ENCODE results near the gene PSMD1. TPM values are rescaled to one million over a fixed set of nuclear protein-coding genes. Genes with fewer than 3 reads are reported as not detected.

PSMD1 gene
- total and polyA plus RNA-seq, 2 experiments from 2014 or later, result 148 to 177 TPM

DNA sequence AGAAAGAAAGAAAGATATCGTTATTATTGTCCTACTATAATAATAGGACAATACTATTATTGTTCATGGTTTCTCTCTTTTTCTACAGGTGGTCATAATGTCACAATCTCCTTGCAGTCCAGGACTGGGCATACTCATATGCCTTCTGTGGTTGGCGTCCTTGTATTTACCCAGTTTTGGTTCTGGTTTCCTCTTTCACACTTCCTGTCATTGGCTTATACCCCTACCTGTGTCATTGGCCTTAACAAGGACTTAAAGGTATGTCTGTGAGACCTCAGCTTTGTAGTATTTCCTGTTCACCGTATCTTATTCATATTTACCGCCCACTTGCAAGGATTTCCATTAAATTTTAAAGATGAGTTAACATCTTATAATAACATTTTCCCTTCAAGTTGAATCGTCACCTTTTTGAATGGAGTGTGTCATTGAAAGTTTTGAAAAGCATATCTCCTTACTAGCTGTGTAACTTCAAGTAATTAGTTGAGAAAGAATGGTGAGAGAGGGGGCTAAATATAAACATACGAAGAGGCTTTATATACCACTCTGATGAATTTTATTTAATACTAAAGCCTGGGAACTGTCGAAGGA lies 104.7 kb downstream of the PSMD1 start (continued):
- TF ChIP-seq, protein P1, sequence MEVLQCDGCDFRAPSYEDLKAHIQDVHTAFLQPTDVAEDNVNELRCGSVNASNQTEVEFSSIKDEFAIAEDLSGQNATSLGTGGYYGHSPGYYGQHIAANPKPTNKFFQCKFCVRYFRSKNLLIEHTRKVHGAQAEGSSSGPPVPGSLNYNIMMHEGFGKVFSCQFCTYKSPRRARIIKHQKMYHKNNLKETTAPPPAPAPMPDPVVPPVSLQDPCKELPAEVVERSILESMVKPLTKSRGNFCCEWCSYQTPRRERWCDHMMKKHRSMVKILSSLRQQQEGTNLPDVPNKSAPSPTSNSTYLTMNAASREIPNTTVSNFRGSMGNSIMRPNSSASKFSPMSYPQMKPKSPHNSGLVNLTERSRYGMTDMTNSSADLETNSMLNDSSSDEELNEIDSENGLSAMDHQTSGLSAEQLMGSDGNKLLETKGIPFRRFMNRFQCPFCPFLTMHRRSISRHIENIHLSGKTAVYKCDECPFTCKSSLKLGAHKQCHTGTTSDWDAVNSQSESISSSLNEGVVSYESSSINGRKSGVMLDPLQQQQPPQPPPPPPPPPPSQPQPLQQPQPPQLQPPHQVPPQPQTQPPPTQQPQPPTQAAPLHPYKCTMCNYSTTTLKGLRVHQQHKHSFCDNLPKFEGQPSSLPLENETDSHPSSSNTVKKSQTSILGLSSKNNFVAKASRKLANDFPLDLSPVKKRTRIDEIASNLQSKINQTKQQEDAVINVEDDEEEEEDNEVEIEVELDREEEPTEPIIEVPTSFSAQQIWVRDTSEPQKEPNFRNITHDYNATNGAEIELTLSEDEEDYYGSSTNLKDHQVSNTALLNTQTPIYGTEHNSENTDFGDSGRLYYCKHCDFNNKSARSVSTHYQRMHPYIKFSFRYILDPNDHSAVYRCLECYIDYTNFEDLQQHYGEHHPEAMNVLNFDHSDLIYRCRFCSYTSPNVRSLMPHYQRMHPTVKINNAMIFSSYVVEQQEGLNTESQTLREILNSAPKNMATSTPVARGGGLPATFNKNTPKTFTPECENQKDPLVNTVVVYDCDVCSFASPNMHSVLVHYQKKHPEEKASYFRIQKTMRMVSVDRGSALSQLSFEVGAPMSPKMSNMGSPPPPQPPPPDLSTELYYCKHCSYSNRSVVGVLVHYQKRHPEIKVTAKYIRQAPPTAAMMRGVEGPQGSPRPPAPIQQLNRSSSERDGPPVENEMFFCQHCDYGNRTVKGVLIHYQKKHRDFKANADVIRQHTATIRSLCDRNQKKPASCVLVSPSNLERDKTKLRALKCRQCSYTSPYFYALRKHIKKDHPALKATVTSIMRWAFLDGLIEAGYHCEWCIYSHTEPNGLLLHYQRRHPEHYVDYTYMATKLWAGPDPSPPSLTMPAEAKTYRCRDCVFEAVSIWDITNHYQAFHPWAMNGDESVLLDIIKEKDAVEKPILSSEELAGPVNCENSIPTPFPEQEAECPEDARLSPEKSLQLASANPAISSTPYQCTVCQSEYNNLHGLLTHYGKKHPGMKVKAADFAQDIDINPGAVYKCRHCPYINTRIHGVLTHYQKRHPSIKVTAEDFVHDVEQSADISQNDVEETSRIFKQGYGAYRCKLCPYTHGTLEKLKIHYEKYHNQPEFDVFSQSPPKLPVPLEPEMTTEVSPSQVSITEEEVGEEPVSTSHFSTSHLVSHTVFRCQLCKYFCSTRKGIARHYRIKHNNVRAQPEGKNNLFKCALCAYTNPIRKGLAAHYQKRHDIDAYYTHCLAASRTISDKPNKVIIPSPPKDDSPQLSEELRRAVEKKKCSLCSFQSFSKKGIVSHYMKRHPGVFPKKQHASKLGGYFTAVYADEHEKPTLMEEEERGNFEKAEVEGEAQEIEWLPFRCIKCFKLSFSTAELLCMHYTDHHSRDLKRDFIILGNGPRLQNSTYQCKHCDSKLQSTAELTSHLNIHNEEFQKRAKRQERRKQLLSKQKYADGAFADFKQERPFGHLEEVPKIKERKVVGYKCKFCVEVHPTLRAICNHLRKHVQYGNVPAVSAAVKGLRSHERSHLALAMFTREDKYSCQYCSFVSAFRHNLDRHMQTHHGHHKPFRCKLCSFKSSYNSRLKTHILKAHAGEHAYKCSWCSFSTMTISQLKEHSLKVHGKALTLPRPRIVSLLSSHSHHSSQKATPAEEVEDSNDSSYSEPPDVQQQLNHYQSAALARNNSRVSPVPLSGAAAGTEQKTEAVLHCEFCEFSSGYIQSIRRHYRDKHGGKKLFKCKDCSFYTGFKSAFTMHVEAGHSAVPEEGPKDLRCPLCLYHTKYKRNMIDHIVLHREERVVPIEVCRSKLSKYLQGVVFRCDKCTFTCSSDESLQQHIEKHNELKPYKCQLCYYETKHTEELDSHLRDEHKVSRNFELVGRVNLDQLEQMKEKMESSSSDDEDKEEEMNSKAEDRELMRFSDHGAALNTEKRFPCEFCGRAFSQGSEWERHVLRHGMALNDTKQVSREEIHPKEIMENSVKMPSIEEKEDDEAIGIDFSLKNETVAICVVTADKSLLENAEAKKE (CRISPR knock-in tag; IDR thresholded peaks at IDR 0.05), result no peak

DNA sequence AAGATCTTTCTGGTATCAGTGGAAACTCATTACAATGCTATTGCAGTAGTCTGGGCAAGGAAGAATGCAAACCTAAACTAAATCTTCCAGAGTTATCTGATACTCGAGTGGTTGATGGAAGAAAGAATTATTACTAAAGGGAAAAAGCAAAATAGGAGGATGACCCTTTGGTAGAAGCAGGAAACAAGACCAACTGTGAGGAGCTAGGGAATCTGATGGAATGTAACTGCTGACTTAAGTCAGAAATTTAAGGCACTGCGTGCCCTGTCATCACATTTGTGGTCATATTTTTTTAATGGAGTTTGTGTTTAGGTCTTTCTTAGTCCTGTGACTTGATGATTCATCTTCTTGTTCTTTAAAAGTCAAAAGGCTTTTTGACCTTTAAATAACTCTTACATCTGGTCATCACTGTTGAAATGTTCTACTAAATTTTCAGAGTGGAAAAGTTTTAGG lies 105.2 kb downstream of the PSMD1 start:
- no peak for DNase-seq (ENCODE audit: low spot score)
- H3K27me3 Mint-ChIP-seq (ENCODE audit: insufficient read depth, low read depth, poor library complexity), result no peaks in the 10 kb centered on the region
- no peaks in the 10 kb centered on the region for H3K27me3 ChIP-seq (ENCODE audit: insufficient read depth)
- H4K20me1 ChIP-seq (replicated peaks; ENCODE audit: insufficient read depth), result no peaks in the 10 kb centered on the region
- no peak overlapping the region for H3K4me3 Mint-ChIP-seq
- H3K79me2 ChIP-seq (replicated peaks; ENCODE audit: insufficient read depth), result no peaks in the 10 kb centered on the region
- H3K4me1 ChIP-seq (ENCODE audit: insufficient read depth), result peaks cover 35% of the 10 kb centered on the region
- H3K27ac ChIP-seq (ENCODE audit: low read depth), result peak overlapping the region; percentile 27
- peaks cover 36% of the 10 kb centered on the region for H3K36me3 Mint-ChIP-seq (ENCODE audit: low read depth)
- H3K27ac Mint-ChIP-seq, result peak overlapping the region; percentile 25
- peaks cover 12% of the 10 kb centered on the region; the same call in 1 of the 2 replicates for H3K36me3 ChIP-seq (ENCODE audit: insufficient read depth)
- H3K4me2 ChIP-seq, result 0 out of 2 replicates have a peak overlapping the region, but pooled peaks have one; percentile 39
- H3K9me2 ChIP-seq (ENCODE audit: insufficient read depth), result no peaks in the 10 kb centered on the region
- H3F3A ChIP-seq (replicated peaks; ENCODE audit: low read depth), result no peaks in the 10 kb centered on the region; the same call in 1 of the 2 replicates
- ATAC-seq, result no peak
- H3K4me3 ChIP-seq, result no peak overlapping the region
- no peak overlapping the region for H2AFZ ChIP-seq
- H3K9me3 Mint-ChIP-seq, result no peaks in the 10 kb centered on the region
- H3K4me1 Mint-ChIP-seq, result peaks cover 20% of the 10 kb centered on the region; the same call in 2 of the 3 replicates
- TF ChIP-seq ZNF331 (CRISPR knock-in tag; IDR thresholded peaks at IDR 0.05; ENCODE audit: low read depth) (no peak), JUNB (IDR thresholded peaks at IDR 0.05; ENCODE audit: unreplicated experiment) (no peak), ZNF114 (CRISPR knock-in tag; IDR thresholded peaks at IDR 0.05) (no peak), CREB1 (CRISPR knock-in tag; IDR thresholded peaks at IDR 0.05; ENCODE audit: low read depth) (no peak), EZH2phosphoT487 (IDR thresholded peaks at IDR 0.05; ENCODE audit: unreplicated experiment) (no peak)
- TF ChIP-seq, protein P1 (CRISPR knock-in tag; IDR thresholded peaks at IDR 0.05), result no peak
- TF ChIP-seq, protein P2, sequence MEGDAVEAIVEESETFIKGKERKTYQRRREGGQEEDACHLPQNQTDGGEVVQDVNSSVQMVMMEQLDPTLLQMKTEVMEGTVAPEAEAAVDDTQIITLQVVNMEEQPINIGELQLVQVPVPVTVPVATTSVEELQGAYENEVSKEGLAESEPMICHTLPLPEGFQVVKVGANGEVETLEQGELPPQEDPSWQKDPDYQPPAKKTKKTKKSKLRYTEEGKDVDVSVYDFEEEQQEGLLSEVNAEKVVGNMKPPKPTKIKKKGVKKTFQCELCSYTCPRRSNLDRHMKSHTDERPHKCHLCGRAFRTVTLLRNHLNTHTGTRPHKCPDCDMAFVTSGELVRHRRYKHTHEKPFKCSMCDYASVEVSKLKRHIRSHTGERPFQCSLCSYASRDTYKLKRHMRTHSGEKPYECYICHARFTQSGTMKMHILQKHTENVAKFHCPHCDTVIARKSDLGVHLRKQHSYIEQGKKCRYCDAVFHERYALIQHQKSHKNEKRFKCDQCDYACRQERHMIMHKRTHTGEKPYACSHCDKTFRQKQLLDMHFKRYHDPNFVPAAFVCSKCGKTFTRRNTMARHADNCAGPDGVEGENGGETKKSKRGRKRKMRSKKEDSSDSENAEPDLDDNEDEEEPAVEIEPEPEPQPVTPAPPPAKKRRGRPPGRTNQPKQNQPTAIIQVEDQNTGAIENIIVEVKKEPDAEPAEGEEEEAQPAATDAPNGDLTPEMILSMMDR (conservative IDR thresholded peaks at IDR 0.05; ENCODE audit: low read depth in 2 of 2), result no peak

Data from GM23338 (cell line).